A549 (cell line): ENCODE results near the gene ZNF680.

Experiments
- BHLHE40 ChIP-seq: IDR thresholded peaks from 2 replicates; pipeline ENCODE4 v1.6.1; 2012; ENCODE audit warnings: low read depth, low read length, inconsistent platforms
- EHF ChIP-seq: fragments of 250-450 bp; sonication (Bioruptor Pico); IDR thresholded peaks from 2 replicates; pipeline ENCODE4 v1.5.0; 2020; ENCODE audit warnings: mild to moderate bottlenecking
- FOSL2 ChIP-seq, 2 experiments: fragments of 450-650 bp in 1 of 2; fragments of >200 bp in 1 of 2; sonication (Bioruptor Twin) in 1 of 2; formaldehyde crosslinking; IDR thresholded peaks; 2 replicates each; pipeline versions ENCODE4 v1.5.0 to v1.6.1; 2016 to 2020; ENCODE audit warnings: mild to moderate bottlenecking in 1 of 2, moderate library complexity in 1 of 2
- JUN ChIP-seq, 2 experiments: fragments of >200 bp; sonication (Bioruptor Twin); formaldehyde crosslinking; IDR thresholded peaks; 2 replicates in 1 of 2; 3 replicates in 1 of 2; pipeline ENCODE4 v1.6.1; 2016 to 2017
- JUNB ChIP-seq: fragments of >200 bp; sonication (Bioruptor Twin); formaldehyde crosslinking; IDR thresholded peaks from 2 replicates; pipeline ENCODE4 v1.6.1; 2016
- KDM5A ChIP-seq: fragments of 200-600 bp; sonication (generic); IDR thresholded peaks from 2 replicates; pipeline ENCODE4 v1.6.1; 2016; ENCODE audit warnings: antibody characterized with exemption, mild to moderate bottlenecking
- POLR2A ChIP-seq: IDR thresholded peaks from 2 replicates; pipeline ENCODE4 v1.6.1; 2012; ENCODE audit warnings: mild to moderate bottlenecking, low read length
- RAD21 ChIP-seq, 2 experiments: fragments of >200 bp in 1 of 2; sonication (Bioruptor Twin) in 1 of 2; formaldehyde crosslinking in 1 of 2; IDR thresholded peaks in 1 of 2; conservative IDR thresholded peaks in 1 of 2; 2 replicates in 1 of 2; 3 replicates in 1 of 2; pipeline ENCODE4 v1.6.1; 2012 to 2018; ENCODE audit warnings: inconsistent platforms in 1 of 2
- RNF2 ChIP-seq: fragments of 200-600 bp; sonication (generic); IDR thresholded peaks from 2 replicates; pipeline ENCODE4 v1.6.1; 2016; ENCODE audit warnings: low read depth, mild to moderate bottlenecking, antibody characterized with exemption, moderate library complexity, borderline replicate concordance
- TF ChIP-seq, protein P1 (sequence below): IDR thresholded peaks from 2 replicates; pipeline ENCODE4 v1.6.1; 2012
- TF ChIP-seq, protein P2 (sequence below): fragments of 250-450 bp; sonication (Bioruptor Pico); IDR thresholded peaks from 2 replicates; pipeline ENCODE4 v1.5.0; 2021; ENCODE audit warnings: mild to moderate bottlenecking, moderate library complexity, borderline replicate concordance
- TF ChIP-seq, protein P3 (sequence below): fragments of >200 bp; sonication (Bioruptor Twin); formaldehyde crosslinking; IDR thresholded peaks from 3 replicates; pipeline ENCODE4 v1.5.1; 2016
- TF ChIP-seq, protein P4 (sequence below): fragments of 450-650 bp; IDR thresholded peaks from 2 replicates; pipeline ENCODE4 v1.6.1; 2014; ENCODE audit warnings: antibody characterized with exemption

DNA sequence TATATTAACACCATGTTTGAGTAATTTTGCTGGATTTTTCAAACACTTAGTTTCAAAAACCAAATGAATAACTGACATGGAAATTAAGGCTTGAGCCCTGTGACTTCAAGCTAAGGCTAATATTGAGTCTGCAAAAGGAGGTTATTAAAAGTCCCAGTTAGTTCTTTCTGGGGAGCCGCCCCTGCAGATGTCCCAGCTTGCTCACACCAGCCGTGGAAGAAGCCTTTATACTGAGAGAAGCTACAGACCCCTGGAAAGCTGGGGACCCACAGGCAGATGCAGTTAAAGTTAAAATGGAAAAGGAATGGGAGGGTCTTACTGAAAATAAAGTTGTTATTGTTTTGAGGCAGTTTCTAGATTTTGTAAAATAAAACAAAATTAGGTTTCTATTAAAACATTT, 18.5 kb upstream of the ZNF680 start:
- no peak for TF ChIP-seq BHLHE40
- TF ChIP-seq, protein P1, sequence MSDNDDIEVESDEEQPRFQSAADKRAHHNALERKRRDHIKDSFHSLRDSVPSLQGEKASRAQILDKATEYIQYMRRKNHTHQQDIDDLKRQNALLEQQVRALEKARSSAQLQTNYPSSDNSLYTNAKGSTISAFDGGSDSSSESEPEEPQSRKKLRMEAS, result no peak
- no peak for TF ChIP-seq POLR2A
- no peak for TF ChIP-seq JUNB
- no peak for TF ChIP-seq RNF2
- TF ChIP-seq, protein P2, sequence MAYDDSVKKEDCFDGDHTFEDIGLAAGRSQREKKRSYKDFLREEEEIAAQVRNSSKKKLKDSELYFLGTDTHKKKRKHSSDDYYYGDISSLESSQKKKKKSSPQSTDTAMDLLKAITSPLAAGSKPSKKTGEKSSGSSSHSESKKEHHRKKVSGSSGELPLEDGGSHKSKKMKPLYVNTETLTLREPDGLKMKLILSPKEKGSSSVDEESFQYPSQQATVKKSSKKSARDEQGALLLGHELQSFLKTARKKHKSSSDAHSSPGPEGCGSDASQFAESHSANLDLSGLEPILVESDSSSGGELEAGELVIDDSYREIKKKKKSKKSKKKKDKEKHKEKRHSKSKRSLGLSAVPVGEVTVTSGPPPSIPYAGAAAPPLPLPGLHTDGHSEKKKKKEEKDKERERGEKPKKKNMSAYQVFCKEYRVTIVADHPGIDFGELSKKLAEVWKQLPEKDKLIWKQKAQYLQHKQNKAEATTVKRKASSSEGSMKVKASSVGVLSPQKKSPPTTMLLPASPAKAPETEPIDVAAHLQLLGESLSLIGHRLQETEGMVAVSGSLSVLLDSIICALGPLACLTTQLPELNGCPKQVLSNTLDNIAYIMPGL (CRISPR knock-in tag), result no peak
- TF ChIP-seq KDM5A, result no peak
- no peak for TF ChIP-seq JUN (IDR thresholded peaks at IDR 0.05)
- no peak for TF ChIP-seq FOSL2 (IDR thresholded peaks at IDR 0.05)
- no peak for TF ChIP-seq FOSL2 (CRISPR knock-in tag; IDR thresholded peaks at IDR 0.05)
- TF ChIP-seq, protein P3, sequence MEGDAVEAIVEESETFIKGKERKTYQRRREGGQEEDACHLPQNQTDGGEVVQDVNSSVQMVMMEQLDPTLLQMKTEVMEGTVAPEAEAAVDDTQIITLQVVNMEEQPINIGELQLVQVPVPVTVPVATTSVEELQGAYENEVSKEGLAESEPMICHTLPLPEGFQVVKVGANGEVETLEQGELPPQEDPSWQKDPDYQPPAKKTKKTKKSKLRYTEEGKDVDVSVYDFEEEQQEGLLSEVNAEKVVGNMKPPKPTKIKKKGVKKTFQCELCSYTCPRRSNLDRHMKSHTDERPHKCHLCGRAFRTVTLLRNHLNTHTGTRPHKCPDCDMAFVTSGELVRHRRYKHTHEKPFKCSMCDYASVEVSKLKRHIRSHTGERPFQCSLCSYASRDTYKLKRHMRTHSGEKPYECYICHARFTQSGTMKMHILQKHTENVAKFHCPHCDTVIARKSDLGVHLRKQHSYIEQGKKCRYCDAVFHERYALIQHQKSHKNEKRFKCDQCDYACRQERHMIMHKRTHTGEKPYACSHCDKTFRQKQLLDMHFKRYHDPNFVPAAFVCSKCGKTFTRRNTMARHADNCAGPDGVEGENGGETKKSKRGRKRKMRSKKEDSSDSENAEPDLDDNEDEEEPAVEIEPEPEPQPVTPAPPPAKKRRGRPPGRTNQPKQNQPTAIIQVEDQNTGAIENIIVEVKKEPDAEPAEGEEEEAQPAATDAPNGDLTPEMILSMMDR, result no peak
- TF ChIP-seq EHF, result no peak
- no peak for TF ChIP-seq RAD21 (conservative IDR thresholded peaks at IDR 0.05 in 1 of 2, IDR thresholded peaks at IDR 0.05 in 1 of 2)
- TF ChIP-seq, protein P4, sequence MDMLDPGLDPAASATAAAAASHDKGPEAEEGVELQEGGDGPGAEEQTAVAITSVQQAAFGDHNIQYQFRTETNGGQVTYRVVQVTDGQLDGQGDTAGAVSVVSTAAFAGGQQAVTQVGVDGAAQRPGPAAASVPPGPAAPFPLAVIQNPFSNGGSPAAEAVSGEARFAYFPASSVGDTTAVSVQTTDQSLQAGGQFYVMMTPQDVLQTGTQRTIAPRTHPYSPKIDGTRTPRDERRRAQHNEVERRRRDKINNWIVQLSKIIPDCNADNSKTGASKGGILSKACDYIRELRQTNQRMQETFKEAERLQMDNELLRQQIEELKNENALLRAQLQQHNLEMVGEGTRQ, result no peak
